NCI-H2107 (cell line): Measurements from ENCODE around the gene MSH5.

Experiments
- DNase-seq: peaks from one replicate; lab custom pipeline; 2025; lab: John Stamatoyannopoulos, UW

MSH5 gene

GRCh38 chr6:31760790-31761189, 21.0 kb downstream of the MSH5 start:
- DNase-seq: no peak

DNA sequence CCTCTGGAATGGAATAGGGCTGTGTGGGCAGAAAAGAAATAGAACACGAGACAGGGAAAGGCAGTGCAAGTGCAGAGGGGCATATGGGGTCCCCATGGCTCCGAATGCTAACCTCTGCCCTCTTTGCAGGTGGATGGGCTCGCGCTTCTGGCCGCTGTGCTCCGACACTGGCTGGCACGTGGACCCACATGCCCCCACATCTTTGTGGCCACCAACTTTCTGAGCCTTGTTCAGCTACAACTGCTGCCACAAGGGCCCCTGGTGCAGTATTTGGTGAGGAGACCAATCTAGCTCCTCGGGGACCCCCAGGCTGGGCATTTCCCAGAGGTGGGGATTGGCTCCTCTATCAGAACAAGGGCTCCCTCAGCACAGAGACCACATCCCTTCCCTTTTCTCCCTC, 21.5 kb downstream of the MSH5 start:
- DNase-seq: no peak

- no peak for DNase-seq
These were observed 22.6 kb downstream of the MSH5 start, which contains the start of gene SAPCD1 for GRCh38 chr6:31762356-31762755. Gene SAPCD1, plus strand, starts transcription at chr6:31762656. Its CDS starts 399 bp downstream, at chr6:31763055.

GRCh38 chr6:31762878-31763618, 23.2 kb downstream of the MSH5 start:
- DNase-seq: no peak

- no peak for DNase-seq
These were observed 23.8 kb downstream of the MSH5 start for GRCh38 chr6:31763619-31763940.

- DNase-seq: no peak
These were observed 24.4 kb downstream of the MSH5 start for GRCh38 chr6:31764198-31764597.

DNA sequence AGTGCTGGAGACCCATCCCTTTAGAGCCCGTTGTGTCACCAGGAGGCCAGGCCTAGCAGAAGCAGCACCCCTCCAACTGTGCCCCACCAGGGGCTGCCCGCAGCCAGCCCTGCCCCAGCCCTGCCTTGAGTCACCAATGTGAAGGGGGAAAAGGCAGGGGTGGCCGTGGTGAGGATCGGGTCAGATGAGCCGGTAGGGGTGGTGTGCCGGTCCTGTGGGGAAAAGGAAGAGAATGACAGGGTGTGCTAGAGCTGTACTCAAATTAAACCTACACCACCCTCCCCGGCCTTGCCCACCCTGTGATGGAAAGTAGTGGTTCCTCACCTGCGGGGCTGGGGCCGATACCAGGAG, 25.7 kb downstream of the MSH5 start:
- DNase-seq: no peak

DNA sequence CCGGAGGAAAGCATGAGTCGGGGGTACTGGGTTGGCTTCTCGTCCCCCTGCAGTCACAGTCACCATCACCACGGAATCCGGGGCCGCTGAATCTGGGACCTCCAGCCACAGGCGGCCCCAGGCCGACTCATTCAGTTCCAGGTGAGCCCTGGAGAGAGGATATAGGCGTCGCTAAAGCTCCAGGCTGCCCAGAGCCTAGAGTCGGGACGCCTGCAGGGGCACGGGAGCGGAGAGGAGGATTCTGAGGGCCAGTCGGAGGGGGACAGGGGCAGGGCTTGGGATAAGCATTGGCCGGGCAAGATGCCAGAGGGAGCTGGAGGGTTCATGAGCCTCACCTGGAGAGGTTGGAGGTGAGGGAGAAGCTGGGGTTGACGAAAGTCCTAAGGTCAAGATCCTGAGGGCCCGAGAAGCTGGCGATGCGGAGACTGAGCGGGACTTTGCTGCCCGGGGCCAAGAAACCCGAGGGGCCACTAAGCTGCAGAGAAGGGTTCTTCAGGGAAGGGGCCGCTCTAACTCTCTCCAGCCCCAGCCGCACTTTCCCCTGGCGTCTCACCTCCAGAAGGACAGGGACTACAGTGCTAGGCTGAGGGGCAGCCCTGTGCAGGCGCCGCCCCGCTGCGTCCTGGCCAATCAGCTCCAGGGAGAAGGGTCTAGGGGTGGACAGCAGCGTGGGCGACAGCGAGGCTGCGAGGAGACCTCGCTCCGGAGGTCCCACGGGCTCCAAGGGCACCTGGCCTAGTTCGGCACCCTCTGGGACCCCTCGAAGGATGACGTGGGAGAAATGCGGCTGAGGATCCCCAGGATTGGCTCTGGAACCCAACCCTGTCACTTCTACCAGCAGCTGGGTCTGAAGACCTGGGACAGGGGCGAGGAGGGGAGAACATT, 26.3 kb downstream of the MSH5 start:
- no peak for DNase-seq

DNA sequence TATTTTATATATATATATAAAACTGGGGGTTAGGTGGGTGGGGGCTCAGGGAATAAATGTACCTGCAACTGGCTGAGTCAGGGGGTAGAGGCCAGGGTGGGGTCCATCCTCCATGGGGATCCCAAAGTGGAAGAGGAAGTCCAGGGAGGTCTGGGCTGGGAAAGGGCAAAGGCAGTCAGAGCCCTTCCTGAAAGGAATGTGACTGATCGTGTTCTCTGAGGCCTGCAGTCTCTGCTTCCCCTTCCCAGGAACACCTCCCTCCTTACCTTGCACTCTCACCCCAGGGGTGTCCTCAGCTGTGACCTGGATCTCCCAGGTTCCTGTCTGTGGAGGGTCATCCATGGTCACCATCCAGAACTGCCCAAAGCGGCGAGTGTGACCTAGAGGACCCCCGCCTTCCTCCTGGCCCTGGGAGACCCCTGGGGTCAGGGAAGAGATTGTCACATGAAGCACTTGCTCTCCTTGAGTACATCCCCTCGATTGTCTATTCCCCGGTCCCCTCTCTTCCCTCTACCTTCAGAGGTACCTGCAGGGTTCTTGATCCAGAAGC, 27.4 kb downstream of the MSH5 start:
- no peak for DNase-seq

- DNase-seq: no peak
These were observed 28.8 kb downstream of the MSH5 start for GRCh38 chr6:31768363-31769257.

DNA sequence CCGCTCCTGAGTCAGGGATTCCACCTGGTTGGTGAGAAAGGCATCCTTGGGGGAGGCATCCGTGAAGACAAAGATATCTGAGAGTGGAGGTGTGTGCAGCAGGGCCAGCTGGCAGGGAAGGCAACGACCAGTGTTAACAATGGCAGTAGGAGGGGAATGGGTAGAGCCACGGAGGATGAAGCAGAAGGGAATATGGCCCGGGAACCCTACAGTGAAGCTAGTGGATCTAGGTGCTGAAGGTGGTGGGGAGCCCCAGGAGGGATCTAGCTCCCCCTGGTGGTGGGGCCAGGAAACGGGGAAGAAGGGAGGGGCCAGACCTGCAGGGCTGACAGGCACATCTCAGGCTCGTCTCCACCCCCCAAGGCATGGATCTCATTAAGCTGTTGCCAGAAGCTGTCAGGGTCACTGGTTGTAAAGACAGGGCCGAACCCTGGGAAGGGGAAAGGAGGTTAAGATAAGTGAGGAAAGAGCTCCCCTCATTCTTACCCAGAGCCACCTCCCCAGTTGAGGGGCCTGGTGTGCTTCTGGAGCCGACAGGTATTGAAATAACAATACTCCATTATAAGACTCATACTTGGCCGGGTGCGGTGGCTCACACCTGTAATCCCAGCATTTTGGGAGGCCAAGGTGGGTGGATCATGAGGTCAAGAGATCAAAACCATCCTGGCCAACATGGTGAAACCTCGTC, 30.0 kb downstream of the MSH5 start:
- DNase-seq: no peak

DNA sequence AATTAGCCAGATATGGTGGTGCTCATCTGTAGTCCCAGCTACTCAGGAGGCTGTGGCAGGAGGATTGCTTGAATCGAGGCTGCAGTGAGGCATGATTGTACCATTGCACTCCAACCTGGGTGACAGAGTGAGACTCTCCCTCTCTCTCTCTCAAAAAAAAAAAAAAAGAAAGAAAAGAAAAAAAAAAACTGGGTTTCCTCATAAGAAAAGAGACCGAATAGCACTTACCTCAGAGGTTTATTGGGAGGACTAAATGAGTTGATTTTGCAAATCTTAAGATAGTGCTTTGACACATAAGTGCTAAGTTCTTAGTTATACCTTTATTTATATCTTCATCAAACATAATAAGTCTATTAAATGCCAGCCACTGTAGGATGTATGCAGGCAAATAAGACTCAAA, 31.1 kb downstream of the MSH5 start:
- DNase-seq: no peak

DNA sequence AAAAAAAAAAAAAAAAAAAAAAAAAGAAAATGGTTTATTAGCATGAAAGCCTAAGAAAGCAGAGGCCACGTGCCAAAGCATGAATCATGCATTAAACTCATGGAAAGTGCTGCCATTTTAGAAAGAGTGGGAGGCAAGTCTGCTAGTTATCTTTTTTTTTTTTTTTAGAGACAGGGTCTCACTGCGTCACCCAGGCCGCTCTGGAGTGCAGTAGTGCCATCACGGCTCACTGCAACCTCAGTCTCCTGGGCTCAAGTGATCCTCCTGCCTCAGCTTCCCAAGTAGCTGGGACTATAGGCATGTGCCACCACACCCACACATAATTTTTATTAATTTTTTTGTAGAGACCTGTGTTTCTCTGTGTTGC, 32.2 kb downstream of the MSH5 start:
- DNase-seq: no peak

DNA sequence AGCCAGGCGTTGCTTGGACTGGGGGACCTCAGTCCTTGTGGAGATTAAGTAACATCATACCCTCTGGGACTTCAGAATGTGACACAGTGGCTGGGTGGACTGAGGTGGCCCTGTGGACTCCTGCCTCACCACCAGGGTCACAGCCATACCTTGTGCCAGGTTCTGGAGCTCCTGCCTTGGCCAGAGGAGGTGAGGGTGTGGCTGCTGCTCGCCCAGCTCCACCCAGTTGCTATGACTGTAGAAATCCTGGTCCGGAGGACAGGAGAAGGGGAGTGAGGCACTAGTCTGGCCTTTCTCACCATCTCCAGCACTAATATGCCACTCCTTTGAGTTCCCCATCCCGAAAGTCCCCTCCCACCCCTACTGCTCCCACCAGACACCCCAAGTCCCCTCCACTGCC, 35.4 kb downstream of the MSH5 start:
- no peak for DNase-seq

DNA sequence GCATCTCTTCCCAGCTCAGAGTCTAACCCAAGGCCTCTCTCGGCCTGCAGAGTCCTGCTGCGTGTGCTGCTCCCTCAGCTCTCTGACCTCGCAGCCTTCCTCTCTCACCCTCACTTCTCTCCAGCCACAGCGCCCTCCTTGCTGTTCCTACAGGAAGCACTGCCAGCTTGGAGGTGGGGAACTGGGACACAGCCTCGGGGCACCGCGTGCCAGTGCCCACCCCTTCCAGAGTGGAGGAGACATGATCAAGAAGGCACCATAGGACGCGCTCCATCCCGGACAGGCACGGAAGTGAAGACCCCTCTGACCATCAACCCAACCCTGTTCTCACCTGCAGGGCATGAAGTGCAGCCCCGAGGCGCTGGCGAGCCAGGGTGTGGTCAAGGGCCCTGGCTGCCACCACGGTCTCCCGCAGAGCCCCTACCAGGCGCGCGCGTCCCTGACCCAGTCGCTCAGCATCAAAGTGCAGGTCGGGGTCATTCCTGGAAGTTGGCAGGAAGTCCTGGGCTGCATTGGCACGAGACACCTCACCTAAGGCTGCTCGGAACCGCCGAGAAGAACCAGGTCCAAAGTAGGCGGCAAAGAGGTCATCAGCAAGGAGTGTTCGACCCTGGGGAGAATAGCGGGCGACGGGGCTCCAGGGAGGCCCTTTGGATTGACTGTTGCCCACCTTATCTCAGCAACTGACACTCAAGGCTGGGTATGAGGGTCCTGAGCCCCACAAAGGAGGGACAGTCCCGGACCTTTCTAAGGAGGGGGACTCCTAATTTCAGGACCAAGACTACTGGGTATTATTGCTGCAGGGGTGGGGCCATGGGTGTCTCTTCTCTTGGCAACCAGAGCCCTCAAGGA, 36.1 kb downstream of the MSH5 start:
- no peak for DNase-seq

GRCh38 chr6:31776485-31776988, 36.7 kb downstream of the MSH5 start:
- no peak for DNase-seq

DNA sequence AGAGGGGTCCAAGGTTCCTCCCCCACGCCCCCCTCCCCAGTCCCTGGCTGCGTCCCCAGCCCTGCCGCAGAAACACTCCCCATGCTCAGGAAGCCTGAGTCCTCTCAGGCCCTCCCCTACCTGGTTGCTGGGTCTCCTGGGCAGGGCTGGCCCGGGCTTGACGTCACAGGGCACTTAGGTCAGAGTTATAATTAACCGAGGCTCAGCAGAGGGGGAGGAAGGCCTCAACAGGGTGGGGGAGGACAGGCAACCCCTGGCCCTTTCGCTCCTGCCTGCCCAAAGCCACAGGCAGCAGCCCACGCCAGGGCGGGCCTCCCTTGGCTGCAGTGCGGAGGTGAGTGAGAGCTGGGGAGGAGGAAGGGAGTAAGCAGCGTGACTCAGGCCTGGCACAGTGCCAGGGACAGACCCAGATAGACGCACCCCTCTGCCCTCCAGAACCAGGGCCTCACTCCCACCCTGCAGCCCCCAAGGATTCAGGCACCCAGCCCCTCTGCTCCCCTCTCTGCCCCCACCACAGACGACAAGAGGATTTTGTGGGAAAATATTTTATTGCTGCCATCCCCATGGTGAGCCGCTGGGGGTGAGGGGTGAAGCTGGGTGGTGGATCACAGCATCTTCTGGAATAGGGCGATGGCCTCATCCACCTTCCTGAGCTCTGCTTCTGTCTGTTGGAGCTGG, 37.3 kb downstream of the MSH5 start, which contains the start of gene VWA7:
Gene VWA7, minus strand, starts transcription at position 340 of the 678 bp plus-strand sequence. CDS start 549 bp downstream, outside the sequence.
- no peak for DNase-seq

DNA sequence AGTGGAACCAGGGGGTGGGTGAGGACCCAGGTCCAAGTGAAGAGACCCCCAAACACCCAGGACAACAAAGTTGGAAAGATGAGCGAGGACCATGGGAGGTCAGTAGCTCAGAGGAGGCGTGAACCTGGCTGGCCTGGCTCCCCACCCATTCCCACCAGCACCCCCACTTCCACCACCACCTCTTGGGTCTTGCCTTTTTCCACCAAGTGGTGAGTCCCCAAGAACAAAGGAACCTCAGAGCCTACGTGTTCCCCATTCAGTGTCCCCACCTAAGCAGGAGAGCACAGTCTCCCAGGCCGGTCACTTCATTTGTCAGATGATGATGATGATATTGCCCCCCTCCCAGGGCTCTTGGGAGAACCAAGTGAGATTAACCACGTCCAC, 37.9 kb downstream of the MSH5 start:
- no peak for DNase-seq

DNA sequence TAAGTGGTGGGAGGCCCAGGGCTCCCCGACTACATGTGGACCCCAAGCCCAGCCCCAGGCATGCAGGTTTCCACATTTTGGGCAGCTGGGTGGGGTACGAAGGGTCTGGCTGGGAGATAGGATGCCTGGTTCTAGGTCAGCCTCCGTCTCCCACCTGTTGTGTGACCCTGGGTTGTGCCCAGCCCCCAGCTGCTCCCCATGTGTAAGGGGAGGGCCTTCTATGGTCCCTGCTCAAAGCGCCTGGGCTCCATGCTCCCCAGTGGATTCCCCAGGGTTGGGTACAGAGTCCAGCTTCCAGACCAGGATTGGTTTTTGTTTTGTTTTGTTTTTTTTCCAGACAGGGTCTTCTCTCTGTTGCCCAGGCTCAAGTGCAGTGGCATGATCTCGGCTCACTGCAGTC, 38.4 kb downstream of the MSH5 start:
- DNase-seq: no peak
